SK-N-MC (cell line): ENCODE results near the gene BRINP1.

Experiments
- EZH2 ChIP-seq: fragments of 200-600 bp; sonication (generic); IDR thresholded peaks from one replicate; pipeline ENCODE4 v1.6.1; 2017; ENCODE audit warnings: antibody characterized with exemption
- FOXP2 ChIP-seq: optimal IDR thresholded peaks from 2 replicates; pipeline ENCODE3; 2011; ENCODE audit warnings: mild to moderate bottlenecking, moderate library complexity; ENCODE audit not compliant: insufficient read depth; ENCODE audit errors: extremely low read length, control extremely low read depth

DNA sequence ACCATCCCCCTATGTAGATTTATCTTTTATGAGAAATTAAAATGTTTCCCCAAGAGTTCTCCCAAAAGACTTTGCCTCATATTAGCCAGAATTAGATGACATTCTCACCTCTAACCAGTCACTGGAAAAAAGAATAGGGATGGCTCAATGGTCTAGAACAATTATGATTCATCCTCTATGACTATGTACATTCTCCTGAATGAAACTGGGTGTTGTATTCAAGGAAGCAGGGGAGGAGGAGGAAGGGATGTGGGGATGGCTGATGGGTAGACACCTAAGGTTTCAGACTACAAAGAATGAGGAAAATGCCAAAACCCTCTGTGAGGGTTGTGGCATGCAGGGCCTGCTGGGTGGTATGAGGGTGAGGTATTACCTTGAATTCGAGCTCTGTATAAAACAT, 49.5 kb upstream of the BRINP1 start:
- no peak for TF ChIP-seq EZH2
- no peak for TF ChIP-seq FOXP2
